Keratinocyte (primary cell): ENCODE measurements around the gene SKOR1.

Experiments used
- EZH2 ChIP-seq: IDR thresholded peaks from one replicate; pipeline ENCODE4 v1.6.1; 2012; ENCODE audit warnings: inconsistent platforms, mild to moderate bottlenecking, low read length, moderate library complexity
- TF ChIP-seq, protein P1 (sequence below), 3 experiments: IDR thresholded peaks in 1 of 3; conservative IDR thresholded peaks in 1 of 3; optimal IDR thresholded peaks in 1 of 3; 2 replicates in 2 of 3; 3 replicates in 1 of 3; pipeline versions ENCODE3 to v1.5.1; 2011; ENCODE audit warnings: low read length in 3 of 3, mild to moderate bottlenecking in 3 of 3, moderate library complexity in 2 of 3, control low read depth in 1 of 3, inconsistent platforms in 1 of 3; ENCODE audit not compliant: insufficient read depth in 2 of 3; ENCODE audit errors: extremely low read depth in 1 of 3

GRCh38 chr15:67865331-67865730, 40.0 kb downstream of the SKOR1 start:
- TF ChIP-seq, protein P1, sequence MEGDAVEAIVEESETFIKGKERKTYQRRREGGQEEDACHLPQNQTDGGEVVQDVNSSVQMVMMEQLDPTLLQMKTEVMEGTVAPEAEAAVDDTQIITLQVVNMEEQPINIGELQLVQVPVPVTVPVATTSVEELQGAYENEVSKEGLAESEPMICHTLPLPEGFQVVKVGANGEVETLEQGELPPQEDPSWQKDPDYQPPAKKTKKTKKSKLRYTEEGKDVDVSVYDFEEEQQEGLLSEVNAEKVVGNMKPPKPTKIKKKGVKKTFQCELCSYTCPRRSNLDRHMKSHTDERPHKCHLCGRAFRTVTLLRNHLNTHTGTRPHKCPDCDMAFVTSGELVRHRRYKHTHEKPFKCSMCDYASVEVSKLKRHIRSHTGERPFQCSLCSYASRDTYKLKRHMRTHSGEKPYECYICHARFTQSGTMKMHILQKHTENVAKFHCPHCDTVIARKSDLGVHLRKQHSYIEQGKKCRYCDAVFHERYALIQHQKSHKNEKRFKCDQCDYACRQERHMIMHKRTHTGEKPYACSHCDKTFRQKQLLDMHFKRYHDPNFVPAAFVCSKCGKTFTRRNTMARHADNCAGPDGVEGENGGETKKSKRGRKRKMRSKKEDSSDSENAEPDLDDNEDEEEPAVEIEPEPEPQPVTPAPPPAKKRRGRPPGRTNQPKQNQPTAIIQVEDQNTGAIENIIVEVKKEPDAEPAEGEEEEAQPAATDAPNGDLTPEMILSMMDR (optimal IDR thresholded peaks at IDR 0.05 in 1 of 3, IDR thresholded peaks at IDR 0.05 in 1 of 3, conservative IDR thresholded peaks at IDR 0.05 in 1 of 3; ENCODE audit: extremely low read depth in 1 of 3, insufficient read depth in 2 of 3, low read length in 3 of 3) = no peak
- no peak for TF ChIP-seq EZH2
